ENCODE data around the gene CANT1.

- TF ChIP-seq POLR2A (IDR thresholded peaks at IDR 0.05) = no peak
- TF ChIP-seq CTCF (IDR thresholded peaks at IDR 0.05) = no peak
Observed at GRCh38 chr17:79033741-79034501, 24.4 kb upstream of the CANT1 start.
